Superior temporal gyrus (tissue), 1 donor: Measurements from ENCODE around the gene PTPRD.
"Not testable (repeated sequence)": the region's sequence is repeated elsewhere in the genome, so short reads cannot be mapped to it uniquely, and the experiment has no call there.

Experiments used
- DNase-seq: peaks from one replicate; pipeline ENCODE4 v3.0.0-alpha.2; 2016; ENCODE audit errors: extremely low spot score

The PTPRD gene

DNA sequence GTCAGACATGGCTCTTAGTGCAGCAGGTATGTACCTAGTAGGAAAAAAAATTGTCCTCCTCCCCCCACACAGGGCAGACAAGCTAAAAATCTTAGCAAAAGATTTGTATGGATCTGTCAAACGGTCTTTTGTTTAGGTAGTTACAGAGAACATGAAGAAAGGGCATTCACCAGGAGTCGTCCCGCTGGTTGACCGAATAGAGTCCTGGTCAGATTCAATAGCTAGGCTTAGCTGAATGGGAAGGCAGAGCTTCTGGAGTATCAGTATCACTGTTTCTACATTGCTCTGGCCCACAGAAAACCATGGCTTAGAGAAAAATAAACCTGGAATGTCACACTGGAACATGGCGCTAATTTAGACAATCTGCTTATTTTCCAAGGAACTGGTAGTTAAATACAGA is 642.3 kb downstream of the PTPRD start:
- DNase-seq = no peak

DNA sequence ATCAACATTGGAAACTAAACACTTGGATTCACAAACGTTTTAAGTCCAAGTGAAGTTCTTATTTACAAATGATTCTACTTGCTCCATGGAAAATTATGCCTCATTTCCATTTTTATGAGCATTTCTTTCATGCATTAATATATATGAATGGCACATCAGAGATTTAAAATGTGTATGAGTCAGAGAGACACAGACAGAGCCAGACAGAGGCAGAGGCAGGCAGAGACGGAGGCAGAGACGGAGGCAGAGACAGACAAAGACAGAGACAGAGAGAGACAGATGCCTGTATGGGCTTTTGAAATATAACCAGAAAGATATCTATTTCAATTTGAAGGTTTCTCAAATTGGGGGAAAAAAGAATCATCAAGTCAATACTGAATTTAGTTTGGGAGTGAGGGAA is 649.0 kb downstream of the PTPRD start:
- no peak for DNase-seq

DNA sequence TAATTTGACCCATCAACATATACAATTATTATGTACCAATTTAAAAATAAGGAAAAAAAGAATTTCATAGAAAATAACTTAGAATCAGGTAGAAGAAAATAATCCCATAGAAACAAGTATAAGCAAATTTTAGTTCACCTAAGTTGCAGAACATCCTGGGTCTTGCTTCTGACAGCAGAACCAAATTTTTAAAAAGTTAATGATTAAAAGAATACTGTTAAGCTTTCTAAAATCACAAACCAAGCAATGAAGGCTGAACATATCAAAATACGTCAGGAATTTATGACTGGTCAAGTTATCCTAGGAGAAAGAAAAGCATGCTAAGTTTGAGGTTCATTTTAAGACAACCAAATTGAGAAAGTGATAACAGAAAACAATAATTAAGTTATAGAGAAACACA is 650.9 kb downstream of the PTPRD start:
- no peak for DNase-seq

DNA sequence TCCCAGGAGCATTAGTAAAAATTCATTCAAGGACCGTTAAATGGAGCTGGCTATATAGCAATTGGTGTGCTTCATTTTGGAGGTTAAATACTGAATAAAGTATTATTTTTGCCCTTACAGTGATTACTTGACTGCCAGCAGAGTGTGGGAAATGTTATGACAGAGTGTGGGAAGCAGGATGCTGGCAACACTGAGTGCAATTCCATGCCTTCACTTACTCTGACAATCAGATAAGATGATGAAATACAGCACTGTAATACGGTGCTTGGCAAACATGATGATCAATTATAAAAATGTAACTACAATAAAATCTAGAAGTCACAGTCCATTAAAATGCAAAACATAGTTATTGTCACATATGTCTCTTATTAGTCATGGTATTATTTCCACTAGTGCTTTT is 651.3 kb downstream of the PTPRD start:
- no peak for DNase-seq

DNA sequence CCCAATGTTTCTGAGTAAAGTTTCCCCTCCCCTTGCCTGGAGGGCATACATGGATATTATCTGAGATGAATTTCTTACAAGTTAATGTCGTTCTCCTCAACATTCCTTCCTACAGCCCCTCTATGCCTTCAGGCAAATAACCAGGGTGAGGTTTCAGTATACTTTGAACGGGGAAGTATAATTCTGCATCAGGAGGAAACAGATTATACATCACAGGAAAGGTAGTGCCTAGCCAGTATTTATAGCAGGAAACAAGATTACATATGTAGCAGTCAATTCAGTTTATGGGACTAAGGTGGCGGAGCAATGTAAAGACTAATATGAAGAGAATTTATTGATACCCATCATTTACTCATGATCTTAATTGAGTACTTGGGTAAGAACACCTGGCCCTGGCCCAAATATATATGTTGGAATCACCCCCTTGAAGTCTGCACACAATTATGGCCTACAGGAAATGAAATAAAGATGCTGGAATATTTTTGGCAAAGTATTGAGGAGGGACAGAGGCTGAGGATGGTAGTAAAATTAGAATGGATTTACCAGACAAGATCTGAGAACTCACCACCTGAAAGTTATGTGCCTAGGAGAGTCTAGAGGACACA is 661.1 kb downstream of the PTPRD start:
- no peak for DNase-seq

DNA sequence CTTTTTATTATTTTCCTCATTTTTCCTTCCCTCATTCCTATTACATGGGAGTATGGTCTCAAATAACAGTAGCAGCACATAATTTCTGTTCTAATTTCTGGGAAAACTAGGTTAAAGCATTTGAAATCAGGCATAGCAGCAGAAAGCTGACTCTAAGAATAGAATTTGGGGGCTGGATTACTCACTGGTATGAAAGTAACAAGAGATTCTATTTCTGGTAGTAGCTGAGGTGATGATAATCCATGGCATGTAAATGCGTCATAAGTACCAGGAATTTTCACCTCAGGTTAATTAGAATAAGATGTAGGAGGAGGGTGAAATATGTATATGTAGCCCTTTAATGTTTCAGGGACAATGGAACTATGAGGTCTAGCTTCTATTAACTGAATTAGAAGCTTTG is 662.0 kb downstream of the PTPRD start:
- peak; percentile 53 for DNase-seq

DNA sequence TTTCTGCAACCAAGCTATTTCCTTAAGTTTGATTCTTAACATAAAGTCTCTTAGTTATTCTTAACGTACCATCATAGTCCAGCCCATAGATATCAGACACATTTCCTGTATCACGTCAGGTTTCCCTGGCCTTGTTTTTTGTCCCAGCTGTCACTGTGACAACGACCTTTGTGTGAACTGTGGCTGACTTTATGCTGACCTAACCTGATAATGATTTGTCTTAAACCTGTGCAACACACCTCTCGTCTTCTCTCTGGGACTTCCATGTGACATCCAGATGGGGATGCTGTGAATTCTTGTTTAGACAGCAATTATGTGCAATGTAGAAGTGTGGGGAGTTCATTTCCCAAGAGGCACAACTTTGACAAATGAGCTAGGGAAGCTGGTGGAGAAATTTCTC is 662.8 kb downstream of the PTPRD start:
- no peak for DNase-seq

DNA sequence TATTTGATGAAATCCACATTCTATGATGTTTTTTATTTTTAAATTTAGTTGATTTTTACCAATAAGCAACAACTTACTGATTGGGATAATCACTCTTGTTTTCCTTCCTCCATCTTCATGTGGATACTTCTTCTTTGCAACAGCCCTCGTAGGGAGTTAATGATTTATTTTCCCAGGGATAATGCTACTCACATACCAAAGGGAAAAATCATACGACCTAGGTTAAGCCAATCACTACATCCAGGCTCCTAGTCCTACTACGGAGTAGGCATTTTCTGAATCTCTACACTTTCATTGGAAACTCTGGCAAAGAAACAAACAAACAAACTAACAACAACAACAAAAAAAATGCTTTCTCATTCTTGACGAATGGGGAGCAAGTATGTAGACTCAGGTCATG is 663.4 kb downstream of the PTPRD start:
- DNase-seq = no peak

DNA sequence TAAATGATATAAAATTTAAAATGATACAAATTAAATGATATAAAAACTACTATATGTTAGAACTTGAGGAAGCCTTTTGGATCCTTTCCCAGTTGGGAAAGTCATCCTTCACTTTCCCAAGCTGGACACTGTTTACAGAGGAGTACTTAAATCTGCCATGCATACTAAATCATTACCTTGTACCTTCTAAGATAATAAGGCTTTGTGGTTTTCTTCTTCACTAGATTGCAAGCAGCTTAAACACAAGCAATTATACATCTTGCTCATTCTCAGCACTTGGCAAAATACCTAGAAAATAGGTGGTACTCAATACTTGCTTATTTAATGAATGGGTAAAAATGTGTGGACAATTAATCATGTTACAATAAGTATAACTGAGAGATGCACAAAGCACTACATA is 666.8 kb downstream of the PTPRD start:
- DNase-seq = no peak

DNA sequence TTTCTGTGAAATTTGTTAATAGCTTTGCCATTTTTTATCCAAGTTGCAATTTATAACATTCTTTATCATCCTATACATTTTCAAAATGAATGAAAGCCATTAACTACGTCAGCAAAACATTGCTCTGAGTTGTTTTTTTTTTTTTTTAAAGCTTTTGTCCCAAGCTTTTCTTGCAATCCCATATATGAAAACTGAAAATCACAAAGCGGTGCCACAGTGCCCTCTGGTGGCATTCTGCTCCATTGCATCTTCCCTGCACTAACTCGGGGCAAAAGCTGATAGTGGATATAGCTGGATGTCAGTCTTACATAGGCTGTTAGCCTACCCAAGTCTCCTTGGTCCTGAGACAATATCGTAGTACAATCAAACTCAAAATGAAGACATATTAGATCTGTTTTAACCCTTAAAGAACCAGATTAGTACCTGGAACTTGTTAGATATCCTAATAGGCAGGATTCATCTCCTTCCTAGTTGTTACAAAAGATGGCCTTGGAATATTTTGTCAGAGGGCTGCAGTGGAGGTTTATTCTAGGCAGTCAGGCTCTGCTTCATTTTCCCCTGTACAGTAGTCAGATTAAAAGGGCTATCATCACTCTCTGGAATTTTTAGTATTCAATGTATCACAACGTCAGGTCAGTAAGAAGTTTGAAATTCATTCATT is 669.9 kb downstream of the PTPRD start:
- DNase-seq = peak; percentile 94

DNA sequence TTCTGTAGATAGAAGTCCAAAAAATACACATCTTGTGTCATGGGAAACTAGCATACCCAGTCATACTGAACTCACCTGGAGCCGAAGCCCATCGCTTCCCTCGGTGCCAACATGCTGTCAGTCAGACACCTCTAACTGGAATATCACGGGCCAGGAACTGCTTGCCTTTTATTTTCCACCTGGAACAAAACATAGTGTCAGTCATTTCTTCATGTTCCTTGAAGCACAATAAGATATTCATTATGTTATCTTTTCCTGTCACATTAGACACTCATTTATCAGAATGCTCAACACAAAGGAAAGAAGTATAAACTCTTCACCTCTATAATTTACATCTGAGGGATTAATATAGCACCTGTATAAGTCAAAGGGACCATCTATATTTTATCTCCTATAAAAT is 674.4 kb downstream of the PTPRD start:
- no peak for DNase-seq

DNA sequence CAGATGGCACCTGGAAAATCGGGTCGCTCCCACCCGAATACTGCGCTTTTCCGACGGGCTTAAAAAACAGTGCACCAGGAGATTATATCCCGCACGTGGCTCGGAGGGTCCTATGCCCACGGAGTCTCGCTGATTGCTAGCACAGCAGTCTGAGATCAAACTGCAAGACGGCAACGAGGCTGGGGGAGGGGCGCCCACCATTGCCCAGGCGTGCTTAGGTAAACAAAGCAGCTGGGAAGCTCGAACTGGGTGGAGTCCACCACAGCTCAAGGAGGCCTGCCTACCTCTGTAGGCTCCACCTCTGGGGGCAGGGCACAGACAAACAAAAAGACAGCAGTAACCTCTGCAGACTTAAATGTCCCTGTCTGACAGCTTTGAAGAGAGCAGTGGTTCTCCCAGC is 681.3 kb downstream of the PTPRD start:
- not testable (repeated sequence) for DNase-seq

DNA sequence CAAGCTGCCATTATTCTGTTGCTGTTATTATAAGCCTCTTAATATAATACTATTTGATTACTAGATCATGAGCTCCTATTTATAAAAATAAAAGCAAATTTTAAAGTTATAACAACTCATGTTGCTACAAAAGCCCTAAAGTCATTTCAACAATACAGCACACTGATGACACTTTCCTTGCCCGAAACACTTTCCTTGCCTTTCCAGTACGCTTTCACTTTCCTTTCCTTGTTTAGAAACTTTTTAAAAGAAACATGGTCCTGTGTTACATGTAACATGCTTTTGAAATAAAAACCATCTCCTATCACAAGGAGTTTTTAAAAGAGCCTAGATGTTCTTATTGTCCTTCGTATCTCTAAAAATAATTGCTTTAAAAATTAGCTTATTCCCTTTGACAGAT is 688.4 kb downstream of the PTPRD start:
- DNase-seq = no peak

DNA sequence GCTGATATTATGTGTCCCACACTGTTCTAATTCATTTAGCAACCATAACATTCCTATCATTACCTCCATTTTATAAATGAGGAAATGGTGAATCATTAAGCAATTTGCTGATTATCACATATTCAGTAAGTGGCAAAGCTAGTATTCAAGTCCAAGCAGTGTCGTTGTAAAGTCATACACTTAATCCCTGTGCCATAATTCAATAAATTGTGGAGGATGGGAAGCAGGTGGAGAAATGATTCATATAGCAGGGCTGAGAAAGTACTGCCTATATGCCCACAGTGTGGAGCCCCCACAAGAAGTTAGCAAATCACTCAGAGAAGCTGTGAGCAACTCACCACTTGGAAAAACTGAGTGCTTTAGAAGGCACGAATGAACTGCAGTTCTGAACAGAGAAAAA is 691.0 kb downstream of the PTPRD start:
- DNase-seq = no peak

DNA sequence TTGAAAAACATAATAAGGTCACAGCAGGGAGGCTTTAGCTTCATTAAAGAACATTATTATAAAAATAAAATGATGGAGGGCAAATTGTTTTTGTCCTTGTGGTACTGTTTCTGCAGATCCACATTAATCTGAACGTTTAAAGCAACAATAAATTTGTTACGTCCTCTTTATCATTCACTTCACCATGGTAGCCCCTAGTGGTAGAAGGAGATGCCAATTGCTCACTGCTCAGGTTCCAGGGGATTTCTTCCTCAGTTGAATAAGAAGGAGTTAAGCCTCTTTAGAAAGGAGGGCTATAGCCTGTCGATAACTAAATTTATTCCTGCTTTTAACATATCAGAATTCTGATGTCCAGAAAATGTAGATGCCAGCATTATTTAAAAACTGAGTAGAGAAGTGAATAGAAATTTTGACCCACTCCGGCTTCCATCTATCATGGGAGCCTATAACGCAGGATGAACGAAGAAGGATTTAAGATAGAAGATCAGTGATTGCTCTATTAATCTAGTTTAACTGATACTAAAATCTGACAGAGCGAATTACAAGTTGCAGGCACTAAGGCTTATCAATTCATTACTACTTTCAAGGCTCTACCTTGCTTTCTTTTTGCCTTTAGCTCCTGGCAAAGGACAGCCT is 692.3 kb downstream of the PTPRD start:
- peak; percentile 33 for DNase-seq

DNA sequence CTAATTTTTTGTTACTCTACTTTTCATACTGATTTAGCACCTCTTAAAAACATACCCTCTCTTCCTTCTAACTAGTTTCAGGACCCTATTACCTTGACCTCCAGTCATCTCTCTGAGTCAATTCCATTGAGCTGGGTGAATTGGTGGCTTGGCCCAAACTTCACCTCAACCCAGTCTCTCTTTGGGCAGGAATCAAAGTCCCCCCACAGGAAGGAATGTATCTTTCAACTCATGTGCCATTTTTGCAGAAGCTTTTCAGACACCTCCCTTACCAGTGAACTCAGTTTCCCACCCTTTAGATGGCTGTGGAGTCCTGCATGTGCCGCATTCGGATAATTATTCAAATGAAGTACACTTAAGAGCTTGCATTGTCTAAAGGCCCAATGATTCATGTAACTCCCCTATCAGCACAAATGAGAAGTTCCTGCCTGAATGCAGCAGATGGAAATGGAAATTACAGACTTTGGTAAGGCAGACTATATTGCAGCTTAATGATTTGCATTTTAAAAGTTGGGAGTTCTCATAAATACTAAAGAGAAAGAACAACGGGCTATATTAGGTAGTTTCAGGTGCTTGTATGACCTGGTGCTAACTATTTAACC is 693.5 kb downstream of the PTPRD start:
- no peak for DNase-seq

DNA sequence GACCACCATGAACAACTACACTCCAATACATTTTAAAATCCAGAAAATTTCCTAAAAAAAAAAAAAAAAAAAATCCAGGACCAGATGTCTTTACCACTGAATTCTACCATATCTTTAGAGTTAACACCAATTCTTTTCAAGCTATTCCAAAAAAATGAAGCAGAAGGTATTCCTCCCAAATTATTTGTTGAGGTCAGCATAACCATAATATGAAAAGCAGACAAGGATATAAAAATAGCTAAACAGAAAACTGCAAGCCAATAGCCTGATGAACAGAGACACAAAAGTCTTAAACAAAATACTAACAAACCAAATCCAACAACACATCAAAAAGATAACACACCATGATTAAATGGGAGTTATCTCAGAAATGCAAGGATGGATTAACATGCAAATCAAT is 695.4 kb downstream of the PTPRD start:
- DNase-seq = no peak

DNA sequence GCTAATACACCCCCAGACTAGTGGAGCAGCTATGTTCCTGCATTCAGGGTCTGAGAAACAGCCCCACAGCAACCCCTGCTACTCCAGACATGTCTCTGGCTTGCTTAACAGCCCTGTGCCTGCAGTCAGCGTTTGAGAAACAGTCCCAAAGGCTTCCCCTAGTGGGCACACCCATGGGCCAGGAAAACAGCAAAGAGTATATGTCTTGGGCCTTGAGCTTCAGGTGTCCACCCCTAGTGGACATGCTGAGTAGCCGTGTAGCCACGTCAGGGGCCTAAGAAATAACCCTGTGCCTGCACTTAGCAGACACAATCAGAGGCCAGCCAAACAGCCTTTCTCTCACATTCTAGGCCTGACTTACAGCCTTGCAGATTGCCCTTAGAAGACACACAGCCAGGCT is 698.6 kb downstream of the PTPRD start:
- no peak for DNase-seq

DNA sequence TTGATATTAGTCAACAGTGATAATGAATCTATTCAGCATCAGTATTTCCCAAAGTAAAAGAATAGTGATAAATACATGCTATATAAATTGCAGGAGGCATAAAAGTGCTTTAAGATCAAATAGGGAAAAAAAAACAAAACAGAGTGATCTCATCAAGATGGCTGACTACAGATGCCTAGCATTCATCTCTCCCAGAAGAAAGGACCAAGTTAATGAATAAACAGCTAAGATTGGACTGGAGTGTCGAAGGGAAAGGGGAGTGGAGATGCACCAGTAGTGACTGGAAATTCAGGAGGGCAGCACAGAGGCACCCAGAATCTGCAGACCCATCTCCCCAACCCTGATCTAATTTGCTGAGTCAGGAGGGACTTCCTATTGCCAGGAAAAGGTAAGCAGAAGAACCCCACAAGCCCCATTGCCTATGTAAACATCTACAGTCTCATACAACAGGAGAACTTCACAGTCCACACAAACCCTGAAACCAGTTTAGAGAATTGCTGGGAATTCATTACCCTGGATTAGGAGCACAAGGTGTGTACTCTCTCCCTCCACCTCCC is 699.4 kb downstream of the PTPRD start:
- DNase-seq = no peak

DNA sequence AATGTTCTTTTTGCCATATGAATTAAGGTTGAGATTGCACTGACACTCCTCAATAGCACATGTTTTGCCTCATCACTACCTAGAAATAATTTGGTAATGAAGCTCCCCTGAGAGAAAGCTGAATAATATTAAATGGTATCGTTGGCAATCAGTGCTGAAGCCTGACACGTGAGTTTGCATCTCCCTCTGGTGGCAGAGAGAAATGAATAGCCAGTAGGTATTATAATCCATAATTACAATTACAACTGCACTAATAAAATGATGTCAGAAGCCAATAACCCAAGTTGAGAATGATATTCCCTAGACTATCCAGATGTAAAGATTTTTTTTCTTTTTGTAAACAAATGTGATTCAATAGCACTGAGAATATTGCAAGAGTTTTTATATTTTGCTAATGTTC is 700.3 kb downstream of the PTPRD start:
- DNase-seq = no peak

DNA sequence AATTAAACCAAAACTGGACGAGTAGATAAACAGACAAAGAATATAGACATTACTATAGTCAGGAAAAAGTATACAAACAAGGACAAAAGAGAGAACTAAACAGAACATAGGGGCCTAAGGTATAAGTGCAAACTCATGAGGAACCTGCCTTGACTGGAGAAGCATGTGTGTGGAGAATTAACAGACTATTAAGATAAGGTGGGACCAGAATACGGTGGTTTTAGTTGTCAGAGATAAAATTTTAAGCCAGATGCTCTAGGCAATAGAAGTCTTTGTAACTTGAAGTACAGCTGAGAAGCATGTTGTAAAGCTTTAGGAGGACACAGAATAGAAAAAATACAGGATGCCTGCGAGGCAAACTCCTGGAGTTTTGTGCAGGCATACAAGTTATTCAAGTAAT is 707.1 kb downstream of the PTPRD start:
- DNase-seq = no peak

DNA sequence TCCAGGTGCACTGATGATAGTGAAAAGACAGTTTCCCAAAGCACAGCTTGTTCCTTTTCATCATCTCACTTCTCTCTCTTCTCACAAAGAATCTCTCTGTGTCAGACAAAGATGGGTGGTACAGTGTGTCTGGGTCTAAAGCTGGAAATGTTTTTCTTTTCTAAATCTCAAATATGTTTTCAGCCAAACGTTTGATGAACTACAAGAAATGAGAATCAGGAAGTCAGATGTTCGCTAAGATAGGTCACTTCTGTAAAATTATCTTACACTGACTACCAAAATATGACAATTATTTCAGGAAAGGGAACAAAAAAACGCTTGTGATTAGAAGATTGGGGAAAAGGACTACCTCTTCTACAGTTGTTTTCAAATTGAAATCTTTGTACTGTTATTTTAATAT is 708.8 kb downstream of the PTPRD start:
- DNase-seq = no peak

DNA sequence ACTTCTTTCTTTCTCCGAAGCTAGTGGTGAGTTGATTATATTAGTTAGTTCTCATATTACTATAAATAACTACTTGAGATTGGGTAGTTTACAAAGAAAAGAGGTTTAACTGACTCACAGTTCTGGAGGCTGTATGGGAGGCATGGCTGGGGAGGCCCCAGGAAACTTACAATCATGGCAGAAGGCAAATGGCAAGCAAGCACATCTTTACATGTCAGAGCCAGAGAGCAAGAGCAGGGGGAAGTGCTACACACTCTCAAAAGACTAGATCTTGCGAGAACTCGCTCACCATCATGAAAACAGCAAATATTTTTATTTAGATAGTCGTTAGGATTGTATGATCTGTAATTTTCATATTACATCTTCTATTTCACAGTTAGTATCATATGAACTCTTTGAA is 711.2 kb downstream of the PTPRD start:
- no peak for DNase-seq
